Activated CD8-positive, alpha-beta memory T cell treated with anti-CD3 and anti-CD28 coated beads, Interleukin-2, amount 50 U/mL, for 4 hours (primary cell): ENCODE measurements around the gene GPC5.

ENCODE experiments used
- DNase-seq: peaks from one replicate; pipeline ENCODE4 v3.0.0-alpha.2; 2020

Gene GPC5

DNA sequence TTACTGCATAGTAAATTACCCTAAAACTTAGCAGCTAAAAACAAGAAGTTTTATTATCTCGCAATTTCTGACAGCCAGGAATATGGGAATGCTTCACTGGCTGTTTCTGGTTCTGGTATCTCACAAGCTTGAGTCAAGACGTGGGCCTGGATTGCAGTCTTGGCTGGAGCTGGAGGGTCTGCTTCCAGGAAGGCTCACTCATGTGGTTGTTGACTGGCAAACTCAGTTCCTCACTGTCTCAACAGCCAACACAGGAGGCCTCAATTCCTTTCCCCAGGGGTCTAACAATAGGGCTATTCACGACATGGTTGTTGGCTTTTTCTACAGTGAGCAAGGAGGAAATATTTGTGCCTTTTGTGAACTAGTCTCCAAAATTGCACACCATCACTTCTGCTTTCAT, 146.3 kb downstream of the GPC5 start:
- DNase-seq, result no peak

DNA sequence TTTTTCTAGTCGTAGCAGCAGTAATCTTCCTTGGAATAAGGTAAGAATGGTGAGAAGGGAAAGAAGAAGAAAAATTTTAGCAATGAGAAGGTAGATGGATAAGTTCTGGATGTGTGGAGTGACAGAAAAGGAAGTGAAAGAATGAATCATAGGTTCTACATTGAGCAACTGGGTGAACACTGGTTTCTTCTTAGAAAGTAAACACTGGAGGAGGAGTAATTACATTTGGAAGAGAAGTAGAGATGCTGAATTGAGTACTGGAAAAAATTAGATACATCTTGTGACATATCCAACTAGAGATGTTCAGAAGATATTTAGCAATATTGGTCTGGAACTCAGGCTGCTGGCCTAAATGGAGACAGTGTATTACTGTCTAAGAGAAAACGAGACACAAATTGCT, 148.5 kb downstream of the GPC5 start:
- no peak for DNase-seq

GRCh38 chr13:91553584-91553983, 155.2 kb downstream of the GPC5 start:
- no peak for DNase-seq

DNA sequence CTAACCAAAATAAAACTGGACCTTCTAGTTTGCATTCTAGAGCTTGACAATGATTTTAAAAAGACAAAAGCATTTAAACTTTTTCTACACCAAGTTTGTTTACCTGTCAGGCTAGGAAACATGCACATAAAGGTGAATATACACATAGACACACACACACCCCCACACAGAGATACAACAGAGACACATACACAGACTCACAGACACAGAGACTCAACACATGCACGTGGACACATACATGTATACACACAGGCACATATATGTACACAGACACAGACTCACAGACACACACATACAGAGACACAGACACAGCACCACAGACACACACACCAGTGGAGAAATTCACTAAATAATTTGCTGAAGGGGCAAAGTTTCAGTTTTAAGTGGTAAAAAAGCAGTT, 155.7 kb downstream of the GPC5 start:
- no peak for DNase-seq

- DNase-seq, result no peak
These were observed 159.1 kb downstream of the GPC5 start for GRCh38 chr13:91557328-91558090.

- DNase-seq, result no peak
These were observed 165.4 kb downstream of the GPC5 start for GRCh38 chr13:91563799-91564198.

DNA sequence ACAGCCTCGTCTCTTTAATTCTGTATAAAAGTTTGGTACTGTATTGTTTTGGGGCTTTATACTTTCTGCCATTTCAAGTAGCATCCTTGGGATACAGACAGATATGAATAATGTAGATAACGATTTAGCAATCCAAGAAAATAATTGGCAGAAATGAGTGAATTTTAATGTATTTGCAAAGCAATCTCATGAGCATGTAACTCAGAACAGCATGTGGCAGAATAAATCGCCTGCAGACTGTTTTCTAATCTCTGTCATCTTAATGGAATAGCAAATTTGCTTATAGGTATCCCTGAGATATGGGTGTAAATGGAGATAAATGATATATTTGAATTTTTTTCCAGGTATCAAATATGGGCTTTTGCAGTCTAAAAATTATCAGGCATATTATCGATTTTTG, 166.0 kb downstream of the GPC5 start:
- DNase-seq, result no peak

- no peak for DNase-seq
These were observed 166.9 kb downstream of the GPC5 start for GRCh38 chr13:91565296-91565695.

- DNase-seq, result no peak
These were observed 169.2 kb downstream of the GPC5 start for GRCh38 chr13:91567485-91568207.

DNA sequence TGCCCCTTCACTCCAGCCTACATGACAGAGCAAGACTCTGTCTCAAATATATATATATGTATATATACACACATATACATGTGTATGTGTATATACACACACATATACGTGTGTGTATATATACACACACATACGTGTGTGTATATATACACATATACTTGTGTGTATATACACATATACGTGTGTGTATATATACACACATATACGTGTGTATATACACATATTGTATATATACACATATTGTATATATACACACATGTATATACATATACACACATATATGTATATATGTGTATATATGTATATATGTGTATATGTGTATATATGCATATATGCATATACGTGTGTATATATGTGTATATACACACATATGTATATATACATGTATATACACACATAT, 173.3 kb downstream of the GPC5 start:
- DNase-seq, result no peak

DNA sequence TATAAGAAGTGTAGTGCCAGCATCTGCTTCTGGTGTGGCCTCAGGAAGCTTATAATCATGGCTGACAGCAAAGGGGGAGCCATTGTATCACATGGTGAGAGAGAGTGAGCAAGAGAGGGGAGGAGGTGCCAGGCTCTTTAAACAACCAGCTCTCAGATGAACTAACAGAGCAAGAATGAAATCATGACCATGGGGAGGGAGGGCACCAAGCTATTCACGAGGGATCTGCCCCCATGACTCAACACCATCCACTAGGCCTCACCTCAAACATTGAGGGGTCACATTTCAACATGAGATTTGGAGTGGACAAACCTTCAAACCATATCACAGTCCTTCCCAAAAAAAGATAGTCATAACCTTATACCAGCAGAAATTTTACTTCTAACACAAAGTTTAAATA, 174.0 kb downstream of the GPC5 start:
- DNase-seq, result no peak

GRCh38 chr13:91572944-91573598, 174.7 kb downstream of the GPC5 start:
- DNase-seq, result no peak

DNA sequence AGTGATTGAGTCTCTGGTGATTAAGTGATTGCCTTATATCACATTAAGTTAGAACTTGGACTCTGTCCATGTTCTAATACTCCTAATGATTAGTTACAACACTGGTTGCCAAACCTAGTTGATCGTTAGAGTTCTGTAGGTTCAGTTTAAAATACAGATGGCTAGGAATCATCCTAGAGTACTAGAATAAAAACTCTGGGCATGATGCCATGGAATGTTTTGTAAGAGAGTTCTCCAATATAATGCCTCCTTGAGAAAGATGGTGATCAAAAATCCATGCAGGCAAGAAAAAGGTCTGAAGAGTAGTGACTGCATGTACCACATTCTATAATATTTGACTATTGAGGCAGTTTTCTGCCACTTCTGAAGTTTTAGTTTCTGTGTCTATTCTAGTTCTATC, 176.3 kb downstream of the GPC5 start:
- no peak for DNase-seq

GRCh38 chr13:91576590-91576989, 178.2 kb downstream of the GPC5 start:
- DNase-seq, result no peak

DNA sequence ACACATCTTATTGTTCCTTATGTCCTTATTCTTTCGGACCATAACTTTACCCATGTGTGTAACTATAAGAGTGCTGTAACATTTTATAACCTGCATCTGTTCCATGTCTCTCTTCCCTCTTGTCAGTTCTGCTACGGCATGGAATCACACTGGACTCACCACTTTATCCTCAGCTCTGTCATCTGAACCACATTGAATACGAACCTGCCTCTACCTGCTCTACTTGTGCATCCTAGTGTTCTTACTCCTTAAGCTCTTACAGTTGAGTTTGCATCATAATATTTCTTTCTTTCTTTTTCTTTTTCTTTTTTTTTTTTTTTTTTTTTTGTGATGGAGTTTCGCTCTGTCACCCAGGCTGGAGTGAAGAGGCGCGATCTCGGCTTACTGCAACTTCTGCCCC, 180.9 kb downstream of the GPC5 start:
- no peak for DNase-seq

DNA sequence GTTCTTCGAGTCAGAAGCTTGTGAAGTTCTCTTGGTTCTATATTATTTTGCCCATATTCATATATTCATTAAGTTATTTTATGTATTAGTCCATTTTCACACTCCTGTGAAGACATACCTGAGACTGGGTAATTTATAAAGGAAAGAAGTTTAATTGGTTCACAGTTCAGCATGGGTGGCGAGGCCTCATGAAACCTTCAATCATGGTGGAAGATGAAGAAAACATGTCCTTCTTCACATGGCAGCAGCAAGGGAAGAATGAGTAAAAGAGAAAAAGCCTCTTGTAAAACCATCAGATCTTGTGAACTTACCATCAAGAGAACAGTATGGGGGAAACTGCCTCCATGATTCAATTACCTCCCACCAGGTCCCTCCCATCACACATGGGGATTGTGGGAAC, 182.3 kb downstream of the GPC5 start:
- no peak for DNase-seq

DNA sequence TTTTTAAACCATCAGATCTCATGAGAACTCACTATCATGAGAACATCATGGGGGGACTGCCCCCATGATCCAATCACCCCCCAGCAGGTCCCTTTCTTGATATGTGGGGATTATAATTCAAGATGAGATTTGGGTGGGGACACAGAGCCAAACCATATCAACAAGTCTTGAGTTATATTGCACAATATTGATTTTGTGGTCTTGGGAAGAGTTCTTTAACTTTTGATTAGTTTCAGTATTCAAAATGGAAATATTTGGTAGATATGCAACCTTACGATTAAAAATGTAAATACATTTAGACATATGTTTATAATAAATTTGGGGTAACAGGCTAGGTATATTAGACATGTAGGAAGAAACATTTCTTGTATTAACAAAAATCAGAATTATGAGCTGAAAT, 188.2 kb downstream of the GPC5 start:
- DNase-seq, result no peak

GRCh38 chr13:91588541-91588940, 190.1 kb downstream of the GPC5 start:
- no peak for DNase-seq

DNA sequence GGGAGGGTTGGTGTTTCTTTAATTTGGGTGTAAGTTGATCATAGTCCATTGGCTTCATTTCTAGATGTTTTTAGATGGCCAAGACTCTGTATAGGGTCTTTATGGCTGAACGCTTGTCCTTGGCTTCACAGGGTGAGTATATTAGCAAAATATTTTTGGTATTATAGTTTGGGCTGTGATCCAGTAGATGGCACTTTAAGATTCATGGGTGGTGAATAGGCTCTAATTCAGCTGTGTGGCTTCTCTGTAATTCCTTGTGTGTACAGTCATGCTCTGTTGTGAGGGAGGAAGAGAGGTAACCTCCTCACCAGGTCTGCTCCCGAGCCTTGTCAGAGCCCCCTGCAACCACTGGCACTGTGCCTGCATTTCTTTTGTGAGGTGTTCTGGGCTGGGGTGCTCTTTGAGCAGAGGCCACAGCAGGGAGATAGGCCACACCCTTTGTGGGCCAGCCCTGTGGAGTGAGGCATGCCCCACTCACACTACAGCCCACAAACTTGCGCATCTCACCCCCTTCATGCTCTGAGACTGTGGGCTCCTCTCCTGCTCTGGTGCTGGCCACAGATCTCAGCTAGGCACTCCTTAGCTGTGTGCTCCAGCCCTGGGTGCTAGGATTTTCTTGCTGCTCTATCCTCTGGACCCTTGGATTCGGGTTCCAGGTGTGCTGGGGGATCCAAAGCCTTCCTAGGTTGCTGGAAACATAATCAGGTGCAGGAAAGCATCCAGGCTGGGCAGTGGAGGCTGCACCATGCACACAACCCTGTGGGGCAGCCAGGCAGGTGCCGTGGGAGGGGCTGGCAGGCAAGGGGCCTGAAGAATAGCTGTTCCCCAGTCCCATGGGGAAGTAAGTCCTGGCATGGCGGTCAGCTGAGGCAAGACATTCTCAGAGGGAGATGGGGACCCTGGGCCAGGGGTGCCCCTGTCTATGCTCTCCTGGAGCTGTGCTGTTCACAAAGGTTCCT, 193.9 kb downstream of the GPC5 start:
- DNase-seq, result no peak

DNA sequence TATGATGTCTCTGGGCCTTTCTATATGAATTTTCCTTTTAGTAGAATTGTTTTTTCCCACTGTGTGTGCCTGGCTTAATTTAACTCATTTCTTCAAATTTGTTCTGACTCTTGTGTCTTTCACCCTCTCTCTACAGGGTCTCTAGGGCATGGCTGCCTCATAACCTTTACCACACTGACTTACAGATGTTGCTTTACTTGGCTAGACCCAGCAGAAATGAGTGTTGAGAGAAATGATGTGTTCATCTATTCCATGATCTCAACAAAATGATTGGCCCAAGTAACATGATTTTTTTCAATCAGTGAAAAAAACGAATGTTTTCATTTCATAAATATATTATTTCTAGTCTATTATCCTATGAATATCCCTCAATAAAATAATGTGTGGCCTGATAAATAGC, 195.0 kb downstream of the GPC5 start:
- DNase-seq, result no peak

DNA sequence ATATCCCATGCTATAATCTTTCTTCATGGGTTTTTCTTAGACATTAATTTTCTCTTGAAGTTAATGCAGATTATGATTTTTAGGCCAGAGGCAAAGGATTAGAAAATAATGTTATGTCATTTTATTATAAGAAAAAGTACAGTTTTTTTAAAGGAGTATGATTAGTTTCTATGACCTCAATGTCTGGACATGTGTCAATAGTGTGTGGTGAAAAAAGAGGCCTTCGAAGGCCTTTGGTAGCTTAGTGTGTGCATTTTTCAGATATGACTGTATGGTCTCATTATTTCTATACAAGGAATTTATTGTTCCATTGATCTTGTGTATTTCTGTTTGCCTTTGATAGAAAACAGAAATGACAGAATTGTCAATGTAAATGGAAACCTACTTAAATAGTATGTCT, 195.6 kb downstream of the GPC5 start:
- DNase-seq, result no peak

DNA sequence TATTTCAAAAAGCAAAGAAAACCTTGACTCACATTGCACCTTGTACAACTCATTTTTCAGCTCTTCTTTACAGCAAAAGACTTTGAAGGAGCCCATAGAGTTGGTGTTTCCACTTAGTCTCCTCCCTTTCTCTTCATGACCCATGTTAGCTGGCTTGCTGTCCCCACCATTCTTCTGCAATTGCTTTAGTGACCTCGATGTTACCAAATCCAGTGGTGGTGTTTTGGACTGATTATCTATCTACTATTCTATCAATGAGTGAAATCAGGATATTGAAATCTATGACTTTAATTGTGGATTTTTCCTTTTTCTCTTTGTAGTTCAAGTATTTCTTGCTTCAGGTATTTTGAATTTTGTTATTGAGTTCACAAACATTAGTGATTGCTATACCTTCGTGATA, 197.3 kb downstream of the GPC5 start:
- no peak for DNase-seq

- DNase-seq, result no peak
These were observed 198.4 kb downstream of the GPC5 start for GRCh38 chr13:91596842-91597241.
